ENCODE data around the gene ANKRD45.
"Not testable (repeated sequence)": the region's sequence is repeated elsewhere in the genome, so short reads cannot be mapped to it uniquely, and the experiment has no call there.

The ANKRD45 gene

GRCh38 chr1:173642450-173643139, 27.1 kb downstream of the ANKRD45 start:
- DNase-seq: not testable (repeated sequence)

- no peak for DNase-seq
These were observed 30.5 kb downstream of the ANKRD45 start for GRCh38 chr1:173639102-173639501.

GRCh38 chr1:173638043-173639021, 31.3 kb downstream of the ANKRD45 start:
- DNase-seq: no peak

- not testable (repeated sequence) for DNase-seq
These were observed 32.2 kb downstream of the ANKRD45 start for GRCh38 chr1:173637236-173638042.

- DNase-seq: no peak
These were observed 34.5 kb downstream of the ANKRD45 start, which contains the start of gene TEX50 for GRCh38 chr1:173635116-173635515. Gene TEX50 (plus strand): TSS chr1:173635338. CDS start chr1:173635522, 184 bp downstream.

GRCh38 chr1:173628888-173629287, 40.8 kb downstream of the ANKRD45 start:
- DNase-seq: no peak

GRCh38 chr1:173627269-173627668, 42.4 kb downstream of the ANKRD45 start:
- no peak for DNase-seq

- DNase-seq: no peak
These were observed 52.8 kb downstream of the ANKRD45 start for GRCh38 chr1:173616859-173617258.

GRCh38 chr1:173613086-173613485, 56.6 kb downstream of the ANKRD45 start:
- not testable (repeated sequence) for DNase-seq

- no peak for DNase-seq
These were observed 61.0 kb downstream of the ANKRD45 start for GRCh38 chr1:173608503-173609216.

GRCh38 chr1:173603056-173603591, 66.5 kb downstream of the ANKRD45 start, which contains the start of gene SLC9C2:
Gene SLC9C2 (minus strand): TSS chr1:173603072. CDS start chr1:173601776, 1,296 bp downstream.
- DNase-seq: no peak

- DNase-seq: no peak
These were observed 68.1 kb downstream of the ANKRD45 start for GRCh38 chr1:173601588-173601987.

- no peak for DNase-seq
These were observed 73.4 kb downstream of the ANKRD45 start for GRCh38 chr1:173596097-173596825.

- DNase-seq: not testable (repeated sequence)
These were observed 78.5 kb downstream of the ANKRD45 start for GRCh38 chr1:173591138-173591537.

GRCh38 chr1:173590557-173590956, 79.1 kb downstream of the ANKRD45 start:
- no peak for DNase-seq

- DNase-seq: no peak
These were observed 88.1 kb downstream of the ANKRD45 start for GRCh38 chr1:173581383-173582079.

- DNase-seq: no peak
These were observed 89.0 kb downstream of the ANKRD45 start for GRCh38 chr1:173580658-173581057.

- DNase-seq: no peak
These were observed 89.6 kb downstream of the ANKRD45 start for GRCh38 chr1:173580071-173580470.

GRCh38 chr1:173573596-173573995, 96.1 kb downstream of the ANKRD45 start:
- no peak for DNase-seq

- DNase-seq: no peak
These were observed 97.3 kb downstream of the ANKRD45 start for GRCh38 chr1:173572201-173572873.
